ENCODE results near the gene OR5B21.

Gene OR5B21

DNA sequence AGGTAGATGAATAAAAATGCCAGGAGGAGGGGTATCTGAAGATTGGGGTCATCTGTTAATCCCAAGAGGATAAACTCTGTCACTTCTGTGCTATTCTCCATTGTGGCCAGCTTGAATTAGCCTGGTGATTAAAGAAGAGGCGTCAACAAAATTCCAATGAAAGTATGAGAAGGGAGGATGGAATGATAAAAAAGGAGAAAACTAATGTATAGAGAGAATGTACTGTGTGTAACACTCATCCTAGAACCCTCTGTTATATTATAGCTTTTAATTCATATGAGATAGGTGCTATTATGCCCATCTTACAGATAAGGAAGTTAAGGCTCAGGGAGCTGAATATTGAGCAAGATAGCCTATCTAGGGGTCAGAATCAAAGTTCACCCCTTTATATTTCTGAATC is at the start of gene OR5B21:
TSS of gene OR5B21 (minus strand) at position 101 of the 400 bp plus-strand sequence. CDS start at position 101, 0 bp downstream.
- DNase-seq = no peak

DNA sequence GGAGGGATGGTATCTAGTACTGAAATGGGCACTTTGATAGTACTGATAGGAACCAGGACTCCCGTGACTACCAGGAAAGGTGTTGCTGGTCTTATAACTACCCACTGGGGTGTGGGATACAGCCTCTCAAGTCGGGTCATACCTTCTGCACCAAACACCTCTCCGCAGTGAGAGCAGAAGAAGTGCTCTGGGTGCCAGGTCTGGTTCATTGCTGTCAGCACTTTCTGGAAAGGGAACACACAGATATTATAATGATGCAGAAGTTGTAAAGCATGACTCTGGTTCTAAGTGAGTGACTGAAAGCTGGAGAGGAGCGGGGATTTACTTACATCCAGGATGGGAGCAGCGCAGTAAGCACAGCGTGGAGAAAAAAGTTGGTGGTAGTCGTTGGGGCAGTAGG is 41.7 kb upstream of the OR5B21 start:
- DNase-seq = no peak

- DNase-seq = no peak
These were observed 38.9 kb upstream of the OR5B21 start for GRCh38 chr11:58546841-58547240.

- DNase-seq = no peak
These were observed 24.0 kb upstream of the OR5B21 start for GRCh38 chr11:58531865-58532341.

DNA sequence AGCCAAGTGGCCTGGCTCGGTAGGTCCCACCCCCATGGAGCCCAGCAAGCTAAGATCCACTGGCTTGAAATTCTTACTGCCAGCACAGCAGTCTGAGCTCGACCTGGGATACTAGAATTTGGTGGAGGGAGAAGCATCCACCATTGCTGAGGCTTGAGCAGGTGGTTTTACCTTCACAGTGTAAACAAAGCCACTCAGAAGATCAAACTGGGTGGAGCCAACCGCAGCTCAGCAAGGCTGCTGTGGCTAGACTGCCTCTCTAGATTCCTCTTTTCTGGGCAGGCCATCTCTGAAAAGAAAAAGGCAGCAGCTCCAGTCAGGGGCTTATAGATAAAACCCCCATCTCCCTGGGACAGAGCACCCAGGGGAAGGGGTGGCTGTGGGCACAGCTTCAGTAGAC is 22.3 kb upstream of the OR5B21 start:
- DNase-seq = no peak

GRCh38 chr11:58527429-58527828 is 19.5 kb upstream of the OR5B21 start:
- DNase-seq = no peak

DNA sequence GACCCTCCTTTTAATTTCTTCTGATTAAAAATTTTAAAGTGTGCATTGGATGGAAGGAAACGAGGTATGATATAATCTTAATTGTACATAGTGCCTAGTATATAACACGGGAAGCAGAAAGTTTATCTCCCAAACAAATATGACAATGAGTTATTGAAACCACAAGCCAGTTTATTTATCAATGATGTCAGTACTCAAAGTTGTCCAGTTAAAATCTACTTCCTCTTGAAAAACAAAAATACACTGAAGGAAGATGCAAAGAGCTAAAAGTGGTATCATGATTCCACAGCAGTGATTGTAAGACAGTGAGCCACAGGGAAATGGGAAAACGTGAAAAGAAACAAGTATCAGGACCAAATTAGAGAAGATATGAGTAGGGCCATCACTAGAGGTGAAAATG is 18.8 kb upstream of the OR5B21 start:
- no peak for DNase-seq

DNA sequence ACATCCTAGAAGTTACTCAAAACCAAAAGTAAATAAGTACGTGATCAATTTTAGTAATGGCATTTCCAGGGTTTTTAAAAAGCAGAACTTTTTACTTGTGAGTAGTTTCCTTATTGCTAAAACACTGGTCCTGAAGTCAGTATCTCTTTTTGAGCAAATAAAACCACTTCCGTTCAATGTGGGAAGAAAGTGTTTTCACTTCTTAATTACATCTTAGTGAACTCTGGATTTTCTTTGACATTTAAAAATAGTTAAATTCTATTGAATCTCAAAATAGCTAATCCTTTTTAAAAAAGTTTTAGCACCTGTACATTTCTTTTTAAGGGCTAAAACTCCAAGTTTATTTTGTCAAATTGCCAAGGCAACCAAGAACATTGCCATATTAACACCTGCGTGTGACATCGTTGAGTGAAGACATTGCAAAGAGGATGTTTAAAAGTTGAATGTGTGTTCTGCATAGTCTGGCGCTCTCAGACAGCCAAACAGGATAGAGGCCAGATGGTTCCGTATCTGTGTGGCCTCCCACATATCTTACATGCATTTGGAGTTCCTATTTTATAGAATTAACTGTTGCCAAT is 17.2 kb upstream of the OR5B21 start:
- no peak for DNase-seq

- DNase-seq = peak in 1 of 2 experiments; percentile 2
These were observed 16.5 kb upstream of the OR5B21 start for GRCh38 chr11:58524232-58525036.

DNA sequence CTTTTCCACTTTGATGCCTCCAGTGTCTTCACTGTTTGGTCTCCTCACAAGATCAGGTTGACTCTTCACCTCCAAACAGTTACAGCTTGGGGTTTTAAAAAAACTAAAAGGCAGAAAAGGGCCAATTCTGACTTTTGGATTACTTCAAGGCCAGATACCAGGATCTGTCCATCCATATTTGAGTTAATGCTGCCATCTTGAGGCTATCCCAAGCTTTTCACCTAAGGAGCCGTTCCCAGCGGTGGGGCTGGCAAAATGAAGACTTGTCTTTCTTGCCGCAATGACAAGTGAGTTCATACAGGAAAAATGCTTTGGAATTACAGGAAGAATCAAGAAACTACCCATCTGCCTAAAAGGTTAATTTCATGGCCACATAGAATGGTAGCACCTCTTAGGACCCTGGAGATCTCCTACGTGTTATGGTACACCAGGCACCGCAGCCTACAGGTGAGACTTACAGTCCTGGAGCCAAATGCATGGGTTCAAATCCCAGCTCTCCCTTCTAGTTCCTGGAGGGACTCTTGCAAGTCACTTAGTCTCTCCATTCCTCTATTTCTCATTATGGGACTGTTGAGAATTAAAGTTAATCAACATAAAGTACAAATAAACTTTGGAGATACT is 6.0 kb upstream of the OR5B21 start:
- no peak for DNase-seq

- no peak for DNase-seq
These were observed 3.7 kb upstream of the OR5B21 start for GRCh38 chr11:58511636-58512035.

DNA sequence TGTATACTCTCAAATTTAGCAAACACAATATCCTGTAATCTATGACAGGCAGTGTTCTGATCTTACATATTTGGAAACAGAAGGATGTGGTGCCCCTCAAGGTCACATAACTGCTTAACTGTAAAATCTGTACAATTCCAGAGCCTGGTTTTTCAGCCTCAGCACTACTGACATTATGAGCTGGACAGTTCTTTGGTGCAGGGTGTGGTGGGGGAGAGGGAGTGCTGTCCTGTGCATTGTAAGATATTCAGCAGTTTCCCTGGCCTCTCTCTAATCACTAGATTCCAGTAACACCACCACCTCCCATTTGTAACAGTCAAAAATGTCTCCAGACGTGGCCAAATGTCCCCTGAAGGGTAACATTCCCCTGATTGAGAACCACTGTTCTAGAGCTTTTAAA is 1.8 kb upstream of the OR5B21 start:
- no peak for DNase-seq

GRCh38 chr11:58508814-58509213 is 909 bp upstream of the OR5B21 start:
- DNase-seq = no peak

GRCh38 chr11:58507355-58507754 is 550 bp downstream of the OR5B21 start:
- no peak for DNase-seq

GRCh38 chr11:58506935-58507334 is 970 bp downstream of the OR5B21 start:
- DNase-seq = no peak

DNA sequence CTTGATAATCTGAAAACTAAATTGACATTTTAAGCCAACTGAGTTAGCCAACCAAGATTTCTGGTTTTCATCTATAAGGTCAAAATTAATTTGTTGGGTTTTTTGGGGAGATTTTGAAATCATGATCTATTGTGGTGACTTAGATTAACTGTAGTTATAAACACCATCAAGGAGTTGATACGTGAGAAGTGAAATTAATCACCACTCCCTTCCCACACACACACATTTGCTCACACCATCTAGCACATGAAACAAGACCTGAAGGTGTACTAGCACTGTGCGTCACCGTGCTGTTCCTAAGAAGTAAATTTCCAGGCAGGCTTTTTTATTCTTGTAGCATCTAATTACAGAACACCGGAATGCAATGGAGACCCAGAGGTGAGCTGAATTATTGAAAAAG is 2.1 kb downstream of the OR5B21 start:
- no peak for DNase-seq

DNA sequence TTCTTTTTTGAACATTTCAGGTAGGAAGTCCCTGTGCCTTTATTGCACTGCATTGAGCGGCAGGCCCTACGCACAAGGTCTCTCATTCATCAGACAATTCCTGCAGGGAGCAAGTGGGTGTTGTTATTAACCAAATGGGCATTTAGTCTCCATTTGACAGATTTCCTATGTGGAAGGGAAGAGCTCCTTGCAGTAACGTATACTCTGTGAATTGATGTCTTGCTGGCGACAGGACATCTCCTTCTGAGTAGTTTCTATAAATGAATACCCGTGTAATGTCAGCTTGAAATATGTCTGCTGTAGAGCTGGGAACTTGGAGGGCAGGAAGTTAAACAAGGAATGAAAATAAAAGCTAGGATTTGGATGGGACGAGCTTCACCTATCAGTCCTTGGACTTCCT is 3.7 kb downstream of the OR5B21 start:
- no peak for DNase-seq

DNA sequence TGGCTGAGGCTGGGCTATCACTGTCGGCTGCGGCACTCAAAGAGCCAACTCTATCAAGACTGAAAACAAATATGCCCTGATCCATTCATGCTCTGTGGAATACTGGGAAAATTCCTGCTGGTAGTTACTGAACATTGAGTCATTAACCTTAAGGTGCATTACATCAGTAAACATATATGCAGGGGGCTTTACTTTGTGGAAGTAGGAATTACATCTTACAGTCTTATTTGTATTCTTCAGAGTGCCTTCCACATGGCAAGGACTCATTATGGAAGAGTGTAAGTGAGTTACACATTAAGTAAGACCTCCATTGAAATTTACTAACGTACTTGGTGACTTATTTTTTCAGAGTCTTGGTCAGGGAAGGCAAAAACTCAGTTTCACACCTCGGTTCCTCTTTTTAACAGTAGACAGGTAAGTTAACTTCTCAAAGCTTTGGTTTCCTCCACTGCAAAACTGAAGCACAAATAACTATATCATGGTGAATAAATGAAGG is 4.5 kb downstream of the OR5B21 start:
- DNase-seq = no peak

GRCh38 chr11:58502004-58502403 is 5.9 kb downstream of the OR5B21 start:
- no peak for DNase-seq

- no peak for DNase-seq
These were observed 9.4 kb downstream of the OR5B21 start for GRCh38 chr11:58498464-58498863.

DNA sequence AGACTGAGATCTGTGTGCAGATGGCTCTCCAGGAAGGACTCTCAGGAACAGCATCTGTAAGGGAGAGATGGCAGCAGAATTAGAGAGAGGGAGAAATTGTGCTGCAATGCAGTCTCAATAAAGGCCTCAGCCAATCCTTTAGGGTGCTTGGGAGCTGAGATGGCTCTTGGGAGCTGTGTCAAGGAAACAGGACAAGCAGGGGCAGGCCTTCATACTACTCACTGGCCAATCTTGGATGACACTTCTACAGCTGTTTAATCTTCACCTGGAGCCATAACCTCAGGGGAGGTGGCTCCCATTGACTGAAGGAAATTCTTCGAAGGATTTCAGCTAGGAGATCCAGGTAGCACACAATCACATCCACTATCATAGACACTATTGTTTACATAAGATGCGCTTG is 10.0 kb downstream of the OR5B21 start:
- DNase-seq = no peak

DNA sequence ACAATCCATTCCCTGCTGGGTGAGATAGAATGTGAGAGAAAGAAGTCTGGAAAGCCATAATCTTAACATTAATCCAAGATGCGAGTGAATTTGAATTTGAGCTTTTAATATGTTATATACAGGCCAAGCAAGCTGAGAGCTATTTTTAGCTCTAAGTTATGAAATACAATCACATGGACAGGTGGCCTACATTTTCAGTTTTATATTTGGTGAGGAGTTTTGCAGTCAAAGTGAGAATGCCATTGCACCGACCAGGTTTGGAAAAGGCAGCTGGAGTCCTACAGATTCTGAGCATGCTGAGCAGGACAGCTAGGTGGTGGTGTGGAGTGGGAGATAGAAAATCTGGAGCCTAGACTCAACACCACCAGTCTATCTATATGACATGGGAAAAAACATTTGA is 12.0 kb downstream of the OR5B21 start:
- no peak for DNase-seq

GRCh38 chr11:58494101-58494500 is 13.8 kb downstream of the OR5B21 start:
- no peak for DNase-seq

DNA sequence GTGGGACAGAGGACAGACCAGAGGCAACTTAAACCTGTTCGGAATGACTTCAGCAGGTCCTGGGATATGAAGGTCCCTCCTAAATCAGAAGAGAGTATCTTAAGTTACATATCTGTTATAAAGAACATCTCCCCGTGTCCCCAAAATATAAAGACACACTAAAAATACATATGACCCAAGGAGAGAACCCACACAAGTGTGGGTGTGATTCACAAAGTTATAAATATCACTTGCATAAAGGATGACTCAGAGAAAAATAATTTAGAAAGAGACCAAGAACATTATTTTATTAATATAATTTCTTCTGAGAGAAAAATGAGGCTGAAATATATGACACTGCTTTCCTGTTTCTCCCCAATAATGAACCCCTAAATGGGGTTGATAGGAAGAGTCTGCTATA is 14.2 kb downstream of the OR5B21 start:
- no peak for DNase-seq
